Activated naive CD4-positive, alpha-beta T cell treated with anti-CD3 and anti-CD28 coated beads for 36 hours (primary cell): ENCODE measurements around the gene BAIAP3. TPM values are rescaled to one million over a fixed set of nuclear protein-coding genes. Genes with fewer than 3 reads are reported as not detected.

ENCODE experiments used
- CTCF ChIA-PET: fragments of 350-600 bp; sonication (Branson Sonifier 250); formaldehyde crosslinking; loops from one replicate; lab custom pipeline; 2021; ENCODE audit warnings: antibody characterized with exemption; lab: Charles Lee
- DNase-seq: peaks from one replicate; pipeline ENCODE4 v3.0.0-alpha.2; 2020
- H3K27ac Mint-ChIP-seq: one replicate; pipeline ENCODE4 v1.8.0; 2021; ENCODE audit warnings: mild to moderate bottlenecking, mixed read lengths
- H3K27me3 Mint-ChIP-seq: one replicate; pipeline ENCODE4 v1.8.0; 2021; ENCODE audit warnings: low read depth, mixed read lengths
- H3K36me3 Mint-ChIP-seq: one replicate; pipeline ENCODE4 v1.8.0; 2021; ENCODE audit warnings: low read depth, mixed read lengths
- H3K4me1 Mint-ChIP-seq: one replicate; pipeline ENCODE4 v1.8.0; 2021; ENCODE audit warnings: low read depth, mixed read lengths
- H3K4me3 Mint-ChIP-seq: one replicate; pipeline ENCODE4 v1.8.0; 2021; ENCODE audit warnings: mild to moderate bottlenecking, moderate library complexity, mixed read lengths
- H3K9me3 Mint-ChIP-seq: one replicate; pipeline ENCODE4 v1.8.0; 2021; ENCODE audit warnings: mixed read lengths
- intact Hi-C: fragments of 100-400 bp; cut with micrococcal nuclease; formaldehyde crosslinking; loops from one replicate; pipeline ENCODE4 v1.15.1; 2023
- total RNA-seq, 2 experiments: library from RNA; stranded (reverse); gene quantifications; one replicate each; pipeline ENCODE4 v1.2.3, GENCODE V29; 2021

The BAIAP3 gene
- total RNA-seq, 2 experiments from 2014 or later = 0.10 to 0.37 TPM

- H3K4me3 Mint-ChIP-seq = no peak overlapping the region
These were observed 31.9 kb upstream of the BAIAP3 start for GRCh38 chr16:1301562-1301961.

DNA sequence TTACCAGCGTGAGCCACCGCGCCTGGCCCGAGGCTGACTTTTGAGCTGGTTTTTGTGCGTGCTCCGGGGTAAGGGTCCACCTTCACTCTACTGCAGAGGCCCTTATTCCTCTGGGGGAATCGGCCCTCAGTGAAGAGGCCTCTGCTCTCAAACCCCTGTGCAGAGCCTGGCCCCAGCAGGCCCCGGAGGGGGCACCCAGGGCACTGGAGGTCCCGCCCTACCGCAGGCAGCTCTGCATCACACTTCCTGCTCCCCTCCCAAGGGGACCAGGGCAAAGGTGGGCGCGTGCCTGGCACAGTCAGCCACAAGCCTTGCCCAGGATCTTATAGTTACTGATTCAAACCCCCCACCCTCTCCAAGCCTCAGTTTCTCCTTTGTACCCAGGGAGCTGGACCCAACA, 27.6 kb upstream of the BAIAP3 start:
- Mint-ChIP-seq H3K36me3 (peaks cover 9% of the 10 kb centered on the region), H3K27ac (no peak overlapping the region), H3K27me3 (no peaks in the 10 kb centered on the region), H3K4me3 (no peak overlapping the region), H3K9me3 (peaks cover 2% of the 10 kb centered on the region), H3K4me1 (peaks cover 30% of the 10 kb centered on the region)
- intact Hi-C loops = no loop called here
- CTCF ChIA-PET = interaction anchor here (0.9 kb wide), 1 partner anchor 16 kb away, joined by 3 read pairs; no protein-coding TSS in a partner anchor
- no peak for DNase-seq

More at GRCh38 chr16:1301562-1301961, 31.9 kb upstream of the BAIAP3 start:
- H3K36me3 Mint-ChIP-seq = no peaks in the 10 kb centered on the region
- H3K4me1 Mint-ChIP-seq = peaks cover 22% of the 10 kb centered on the region
- DNase-seq = no peak
- H3K27me3 Mint-ChIP-seq = peaks cover 11% of the 10 kb centered on the region
- H3K9me3 Mint-ChIP-seq = peaks cover 2% of the 10 kb centered on the region
- CTCF ChIA-PET = interaction anchor here (0.8 to 1.1 kb wide), 3 partner anchors 11 to 131 kb away, joined by 3 to 4 read pairs (median 3); partner anchors contain the start of gene UNKL
- no peak overlapping the region for H3K27ac Mint-ChIP-seq
- intact Hi-C loops = no loop called here

GRCh38 chr16:1306334-1306733, 27.1 kb upstream of the BAIAP3 start:
- H3K36me3 Mint-ChIP-seq = peaks cover 12% of the 10 kb centered on the region
- H3K27ac Mint-ChIP-seq = peak overlapping the region; percentile 39
- peaks cover 2% of the 10 kb centered on the region for H3K9me3 Mint-ChIP-seq
- CTCF ChIA-PET = interaction anchor here (0.9 kb wide), 1 partner anchor 16 kb away, joined by 3 read pairs; no protein-coding TSS in a partner anchor
- no peaks in the 10 kb centered on the region for H3K27me3 Mint-ChIP-seq
- intact Hi-C loops = no loop called here
- H3K4me1 Mint-ChIP-seq = peaks cover 35% of the 10 kb centered on the region
- H3K4me3 Mint-ChIP-seq = no peak overlapping the region
- DNase-seq = no peak

DNA sequence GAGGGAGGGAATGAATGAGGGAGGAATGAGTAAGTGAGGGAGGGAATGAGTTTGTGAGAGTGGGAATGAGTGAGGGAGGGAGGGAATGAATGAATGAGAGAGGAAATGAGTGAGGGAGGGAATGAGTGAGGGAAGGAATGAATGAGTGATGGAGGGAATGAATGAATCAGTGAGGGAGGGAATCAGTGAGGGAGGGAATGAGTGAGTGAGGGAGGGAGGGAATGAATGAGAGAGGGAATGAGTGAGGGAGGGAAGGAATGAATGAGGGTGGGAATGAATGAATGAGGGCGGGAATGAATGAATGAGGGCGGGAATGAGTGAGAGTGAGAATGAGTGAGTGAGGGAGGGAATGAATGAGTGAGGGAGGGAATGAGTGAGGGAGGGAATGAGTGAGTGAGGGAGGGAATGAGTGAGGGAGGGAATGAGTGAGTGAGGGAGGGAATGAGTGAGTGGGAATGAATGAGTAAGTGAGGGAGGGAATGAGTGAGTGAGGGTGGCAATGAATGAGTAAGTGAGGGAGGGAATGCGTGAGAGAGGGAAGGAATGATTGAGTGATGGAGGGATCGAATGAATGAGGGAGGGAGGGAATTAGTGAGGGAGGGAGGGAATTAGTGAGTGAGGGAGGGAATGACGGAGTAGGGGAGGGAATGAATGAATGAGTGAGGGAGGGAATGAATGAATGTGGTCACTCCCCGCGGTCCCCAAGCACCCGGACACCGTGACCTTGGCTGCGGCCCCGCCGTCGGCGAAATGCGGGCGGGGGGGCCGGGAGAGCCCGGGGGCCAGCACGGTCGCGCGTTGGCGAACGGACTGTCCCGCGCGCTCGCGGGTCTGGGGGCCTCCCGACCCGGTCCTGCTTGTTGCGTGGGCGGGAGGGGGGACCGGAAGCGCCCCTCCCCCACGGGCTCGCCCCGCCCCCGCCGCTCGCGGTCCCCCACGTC, 25.1 kb upstream of the BAIAP3 start:
- H3K27ac Mint-ChIP-seq = peak overlapping the region; percentile 99
- H3K9me3 Mint-ChIP-seq = peaks cover 2% of the 10 kb centered on the region
- intact Hi-C loops = loop anchor here (2.0 kb wide), 5 partner anchors 70 to 782 kb away; partner anchors contain the start of genes CAPN15, EME2, MRPS34 and UQCC4
- no peak for DNase-seq
- peaks cover 46% of the 10 kb centered on the region for H3K4me1 Mint-ChIP-seq
- CTCF ChIA-PET = no interaction called here
- peak overlapping the region; percentile 82 for H3K4me3 Mint-ChIP-seq
- no peaks in the 10 kb centered on the region for H3K27me3 Mint-ChIP-seq
- peaks cover 15% of the 10 kb centered on the region for H3K36me3 Mint-ChIP-seq

GRCh38 chr16:1308977-1309885, 24.2 kb upstream of the BAIAP3 start, which contains the start of gene UBE2I:
Gene UBE2I, plus strand, starts transcription at chr16:1309636. Its CDS starts 4,395 bp downstream, at chr16:1314031.
- H3K9me3 Mint-ChIP-seq = peaks cover 1% of the 10 kb centered on the region
- H3K27me3 Mint-ChIP-seq = no peaks in the 10 kb centered on the region
- H3K4me3 Mint-ChIP-seq = peak within 1 kb of the TSS; percentile 94
- H3K27ac Mint-ChIP-seq = peak within 1 kb of the TSS; percentile 99
- H3K4me1 Mint-ChIP-seq = peaks cover 41% of the 10 kb centered on the region
- DNase-seq = peak; percentile 98
- intact Hi-C loops = loop anchor here (1.0 to 2.0 kb wide), 7 partner anchors 42 to 782 kb away; partner anchors contain the start of genes CAPN15, EME2, GNPTG and MRPS34
- CTCF ChIA-PET = interaction anchor here (0.6 to 1.1 kb wide), 3 partner anchors 10 to 396 kb away, joined by 3 to 4 read pairs (median 3); no protein-coding TSS in a partner anchor
- peaks cover 18% of the 10 kb centered on the region for H3K36me3 Mint-ChIP-seq

- Mint-ChIP-seq H3K27me3 (no peaks in the 10 kb centered on the region), H3K27ac (peak overlapping the region; percentile 94), H3K9me3 (no peaks in the 10 kb centered on the region), H3K4me3 (peak overlapping the region; percentile 94), H3K4me1 (peaks cover 36% of the 10 kb centered on the region), H3K36me3 (peaks cover 27% of the 10 kb centered on the region)
- intact Hi-C loops = loop anchor here (1.0 to 5.0 kb wide), 8 partner anchors 41 to 847 kb away; partner anchors contain the start of genes CAPN15, EME2, GNPTG and MRPS34
- CTCF ChIA-PET = interaction anchor here (0.6 to 1.1 kb wide), 3 partner anchors 11 to 395 kb away, joined by 3 to 4 read pairs (median 3); no protein-coding TSS in a partner anchor
- DNase-seq = peak; percentile 68
These were observed 23.3 kb upstream of the BAIAP3 start for GRCh38 chr16:1309888-1310831.

- Mint-ChIP-seq H3K4me3 (peak overlapping the region; percentile 94), H3K4me1 (peaks cover 36% of the 10 kb centered on the region), H3K27ac (peak overlapping the region; percentile 94), H3K27me3 (no peaks in the 10 kb centered on the region), H3K9me3 (no peaks in the 10 kb centered on the region), H3K36me3 (peaks cover 31% of the 10 kb centered on the region)
- CTCF ChIA-PET = no interaction called here
- intact Hi-C loops = loop anchor here (5.0 kb wide), 1 partner anchor 846 kb away; the partner anchor contains the start of gene TRAF7
- peak; percentile 54 for DNase-seq
These were observed 22.6 kb upstream of the BAIAP3 start for GRCh38 chr16:1310832-1311200.

DNA sequence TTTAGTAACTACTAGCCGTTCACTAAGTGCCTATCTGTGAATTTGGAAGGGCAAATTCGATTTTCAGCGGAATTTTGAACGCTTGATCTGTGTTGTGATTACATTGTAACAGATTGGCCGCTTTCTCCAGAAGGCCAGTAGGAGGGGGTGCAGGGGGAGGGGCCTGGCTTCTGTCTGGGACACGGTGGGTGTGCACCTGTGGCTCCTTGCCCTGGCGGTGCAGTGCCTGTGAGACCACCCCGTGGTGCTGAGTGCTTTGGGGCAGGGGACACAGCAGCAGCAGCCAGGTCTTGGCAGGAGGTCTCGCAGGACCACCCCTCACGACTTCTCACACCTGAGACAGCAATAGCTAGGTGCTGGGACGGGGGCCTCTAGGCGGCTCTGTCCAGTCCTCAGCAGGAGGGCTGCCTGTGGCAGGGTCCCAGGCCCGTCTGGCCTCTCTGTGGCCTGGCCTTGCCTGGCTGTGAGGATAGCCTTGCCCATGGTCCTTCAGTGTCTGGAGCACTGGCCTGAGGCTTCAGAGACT, 22.2 kb upstream of the BAIAP3 start:
- Mint-ChIP-seq H3K36me3 (peaks cover 35% of the 10 kb centered on the region), H3K4me1 (peaks cover 35% of the 10 kb centered on the region)

GRCh38 chr16:1311738-1312466, 21.5 kb upstream of the BAIAP3 start:
- DNase-seq = no peak
- no peaks in the 10 kb centered on the region for H3K9me3 Mint-ChIP-seq
- CTCF ChIA-PET = interaction anchor here (1.3 kb wide), 1 partner anchor 11 kb away, joined by 4 read pairs; no protein-coding TSS in a partner anchor
- peak overlapping the region; percentile 94 for H3K4me3 Mint-ChIP-seq
- H3K4me1 Mint-ChIP-seq = peaks cover 31% of the 10 kb centered on the region
- no peaks in the 10 kb centered on the region for H3K27me3 Mint-ChIP-seq
- intact Hi-C loops = loop anchor here (5.0 kb wide), 1 partner anchor 845 kb away; the partner anchor contains the start of gene TRAF7
- H3K27ac Mint-ChIP-seq = no peak overlapping the region
- peaks cover 40% of the 10 kb centered on the region for H3K36me3 Mint-ChIP-seq

More for the DNA sequence above, 22.2 kb upstream of the BAIAP3 start:
- CTCF ChIA-PET = no interaction called here
- intact Hi-C loops = loop anchor here (5.0 kb wide), 1 partner anchor 846 kb away; the partner anchor contains the start of gene TRAF7
- no peaks in the 10 kb centered on the region for H3K27me3 Mint-ChIP-seq
- H3K27ac Mint-ChIP-seq = peak overlapping the region; percentile 94
- H3K9me3 Mint-ChIP-seq = no peaks in the 10 kb centered on the region
- DNase-seq = no peak
- peak overlapping the region; percentile 94 for H3K4me3 Mint-ChIP-seq

DNA sequence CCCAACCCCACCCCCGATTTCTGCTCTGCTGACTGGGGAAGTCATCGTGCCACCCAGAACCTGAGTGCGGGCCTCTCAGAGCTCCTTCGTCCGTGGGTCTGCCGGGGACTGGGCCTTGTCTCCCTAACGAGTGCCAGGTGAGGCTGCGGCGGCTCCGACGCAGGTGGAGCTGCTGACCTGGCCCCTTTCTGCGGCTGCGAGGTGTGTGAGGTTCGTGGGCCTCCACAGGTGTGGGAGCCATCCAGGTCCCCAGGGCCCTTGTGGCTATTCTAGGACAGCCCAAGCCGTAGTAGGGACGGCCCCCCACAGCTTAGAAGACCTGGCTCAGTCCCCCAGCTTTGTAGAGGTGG, 21.0 kb upstream of the BAIAP3 start:
- no peak overlapping the region for H3K4me3 Mint-ChIP-seq

More for the DNA sequence above, 21.0 kb upstream of the BAIAP3 start:
- Mint-ChIP-seq H3K27me3 (no peaks in the 10 kb centered on the region), H3K9me3 (no peaks in the 10 kb centered on the region), H3K36me3 (peaks cover 44% of the 10 kb centered on the region), H3K4me1 (peaks cover 31% of the 10 kb centered on the region), H3K27ac (no peak overlapping the region)
- no peak for DNase-seq
- CTCF ChIA-PET = interaction anchor here (1.3 kb wide), 1 partner anchor 11 kb away, joined by 4 read pairs; no protein-coding TSS in a partner anchor
- intact Hi-C loops = loop anchor here (5.0 kb wide), 1 partner anchor 845 kb away; the partner anchor contains the start of gene TRAF7
